A549 (cell line): ENCODE measurements around the gene ANO8. TPM values are rescaled to one million over a fixed set of nuclear protein-coding genes. Genes with fewer than 3 reads are reported as not detected.

Experiments used
- ATAC-seq, 2 experiments: fragments of 200-7000 bp in 1 of 2; fragments of >200 bp in 1 of 2; cut with Nextera tagmentation in 1 of 2; cut with Tn5 transposase in 1 of 2; 3 replicates each; pipeline versions ENCODE4 v1.8.0 to v1.9.1; 2018 to 2020; ENCODE audit warnings: mild to moderate bottlenecking in 1 of 2, moderate library complexity in 1 of 2
- CTCF ChIA-PET: fragments of 300-600 bp; sonication (Branson Sonifier 250); formaldehyde crosslinking; extraction: SDS; loops from one replicate; lab custom pipeline; 2021; ENCODE audit warnings: antibody characterized with exemption, inconsistent platforms; lab: Yijun Ruan, JAX
- POLR2A ChIA-PET: fragments of 350-600 bp; formaldehyde crosslinking; extraction: SDS; loops from one replicate; lab custom pipeline; 2021; ENCODE audit warnings: antibody characterized with exemption, inconsistent platforms; lab: Yijun Ruan, JAX
- DNase-seq, 2 experiments: peaks; one replicate each; pipeline versions ENCODE4 v3.0.0 to v3.0.0-alpha.2; 2011 to 2016; ENCODE audit warnings: low read depth in 1 of 2, low spot score in 1 of 2
- FAIRE-seq: peaks from 2 replicates; lab custom pipeline; 2011; peaks lifted over from hg19 to GRCh38; lab: Jason Lieb, UNC
- H3K27ac ChIP-seq, 2 experiments: fragments of >200 bp; sonication (Bioruptor Twin); formaldehyde crosslinking; 3 replicates each; pipeline ENCODE4 v1.5.1; 2016 to 2017
- H3K4me1 ChIP-seq: fragments of >200 bp; sonication (Bioruptor Twin); formaldehyde crosslinking; 3 replicates; pipeline ENCODE4 v1.6.1; 2016
- H3K4me2 ChIP-seq: fragments of >200 bp; sonication (Bioruptor Twin); formaldehyde crosslinking; 3 replicates; pipeline ENCODE4 v1.6.1; 2016
- H3K4me3 ChIP-seq: fragments of >200 bp; sonication (Bioruptor Twin); formaldehyde crosslinking; 3 replicates; pipeline ENCODE4 v1.5.1; 2016
- H3K9me3 ChIP-seq: fragments of >200 bp; sonication (Bioruptor Twin); formaldehyde crosslinking; 3 replicates; pipeline ENCODE4 v1.6.1; 2016
- CBX2 ChIP-seq: fragments of 200-600 bp; sonication (generic); IDR thresholded peaks from 2 replicates; pipeline ENCODE4 v1.6.1; 2016; ENCODE audit warnings: low read depth, mild to moderate bottlenecking, borderline replicate concordance
- CBX8 ChIP-seq: fragments of 200-600 bp; sonication (generic); IDR thresholded peaks from 2 replicates; pipeline ENCODE4 v1.6.1; 2016
- CEBPB ChIP-seq, 2 experiments: fragments of >200 bp in 1 of 2; sonication (Bioruptor Twin) in 1 of 2; formaldehyde crosslinking in 1 of 2; IDR thresholded peaks; 2 replicates each; pipeline ENCODE4 v1.6.1; 2012 to 2016
- CHD4 ChIP-seq: fragments of 200-600 bp; sonication (generic); IDR thresholded peaks from 2 replicates; pipeline ENCODE4 v1.6.1; 2016; ENCODE audit warnings: antibody characterized with exemption, mild to moderate bottlenecking, borderline replicate concordance
- EHMT2 ChIP-seq: fragments of 200-600 bp; sonication (generic); IDR thresholded peaks from 2 replicates; pipeline ENCODE4 v1.6.1; 2016; ENCODE audit warnings: antibody characterized with exemption, low read depth, mild to moderate bottlenecking, moderate library complexity
- EP300 ChIP-seq, 2 experiments: fragments of >200 bp; sonication (Bioruptor Twin); formaldehyde crosslinking; IDR thresholded peaks; 2 replicates in 1 of 2; 3 replicates in 1 of 2; pipeline ENCODE4 v1.6.1; 2016 to 2017
- FOSL2 ChIP-seq, 2 experiments: fragments of 450-650 bp in 1 of 2; fragments of >200 bp in 1 of 2; sonication (Bioruptor Twin) in 1 of 2; formaldehyde crosslinking; IDR thresholded peaks; 2 replicates each; pipeline versions ENCODE4 v1.5.0 to v1.6.1; 2016 to 2020; ENCODE audit warnings: mild to moderate bottlenecking in 1 of 2, moderate library complexity in 1 of 2
- HDAC2 ChIP-seq: fragments of 200-600 bp; sonication (generic); IDR thresholded peaks from 2 replicates; pipeline ENCODE4 v1.6.1; 2016
- HEYL ChIP-seq: fragments of 250-450 bp; sonication (Bioruptor Pico); IDR thresholded peaks from 2 replicates; pipeline ENCODE4 v1.8.0; 2021; ENCODE audit warnings: mild to moderate bottlenecking, moderate library complexity
- HOXA7 ChIP-seq: fragments of 250-450 bp; sonication (Bioruptor Pico); IDR thresholded peaks from 2 replicates; pipeline ENCODE4 v1.5.0; 2020; ENCODE audit warnings: mild to moderate bottlenecking, moderate library complexity
- HOXB13 ChIP-seq: fragments of 250-450 bp; sonication (Bioruptor Pico); IDR thresholded peaks from 2 replicates; pipeline ENCODE4 v1.5.0; 2020; ENCODE audit warnings: low read depth, mild to moderate bottlenecking, moderate library complexity
- HOXB5 ChIP-seq: fragments of 250-450 bp; sonication (Bioruptor Pico); IDR thresholded peaks from 2 replicates; pipeline ENCODE4 v1.5.0; 2020; ENCODE audit warnings: mild to moderate bottlenecking, moderate library complexity
- JUNB ChIP-seq: fragments of >200 bp; sonication (Bioruptor Twin); formaldehyde crosslinking; IDR thresholded peaks from 2 replicates; pipeline ENCODE4 v1.6.1; 2016
- NPAS2 ChIP-seq: fragments of 250-450 bp; sonication (Bioruptor Pico); IDR thresholded peaks from 2 replicates; pipeline ENCODE4 v1.8.0; 2022; ENCODE audit warnings: mild to moderate bottlenecking, moderate library complexity, borderline replicate concordance
- NR3C1 ChIP-seq: fragments of >200 bp; sonication (Bioruptor Twin); formaldehyde crosslinking; IDR thresholded peaks from 3 replicates; pipeline ENCODE4 v1.6.1; 2017
- POLR2A ChIP-seq: IDR thresholded peaks from 2 replicates; pipeline ENCODE4 v1.6.1; 2012; ENCODE audit warnings: mild to moderate bottlenecking, low read length
- RCOR1 ChIP-seq: fragments of 150-350 bp; IDR thresholded peaks from 2 replicates; pipeline ENCODE4 v1.6.1; 2014; ENCODE audit warnings: antibody characterized with exemption, low read length, low read depth
- RFX5 ChIP-seq: fragments of 450-650 bp; IDR thresholded peaks from 2 replicates; pipeline ENCODE4 v1.7.1; 2014; ENCODE audit warnings: antibody characterized with exemption, mild to moderate bottlenecking, moderate library complexity
- RNF2 ChIP-seq: fragments of 200-600 bp; sonication (generic); IDR thresholded peaks from 2 replicates; pipeline ENCODE4 v1.6.1; 2016; ENCODE audit warnings: low read depth, mild to moderate bottlenecking, antibody characterized with exemption, moderate library complexity, borderline replicate concordance
- SREBF2 ChIP-seq: fragments of 450-650 bp; IDR thresholded peaks from 2 replicates; pipeline ENCODE4 v1.6.1; 2014; ENCODE audit warnings: mild to moderate bottlenecking, moderate library complexity
- TFCP2L1 ChIP-seq: fragments of 250-450 bp; sonication (Bioruptor Pico); IDR thresholded peaks from 2 replicates; pipeline ENCODE4 v1.5.0; 2021; ENCODE audit warnings: mild to moderate bottlenecking
- TP53 ChIP-seq: fragments of 250-450 bp; sonication (Bioruptor Pico); IDR thresholded peaks from 2 replicates; pipeline ENCODE4 v1.5.0; 2021; ENCODE audit warnings: mild to moderate bottlenecking, moderate library complexity
- ZFP36 ChIP-seq: fragments of 450-650 bp; IDR thresholded peaks from 2 replicates; pipeline ENCODE4 v1.6.1; 2014; ENCODE audit warnings: borderline replicate concordance; ENCODE audit not compliant: partially characterized antibody
- ZSCAN20 ChIP-seq: fragments of 250-450 bp; sonication (Bioruptor Pico); IDR thresholded peaks from 2 replicates; pipeline ENCODE4 v1.8.0; 2022; ENCODE audit warnings: mild to moderate bottlenecking, moderate library complexity
- WGBS: methylation state at CpG from one replicate; pipeline ENCODE4 v1.1.6; 2017; ENCODE audit errors: missing lambda C conversion rate; 5-methylcytosine and 5-hydroxymethylcytosine counted together
- polyA plus RNA-seq, 4 experiments: library from polyadenylated mRNA; depleted of rRNA in 3 of 4; stranded (reverse); fragments of >200 nt; fragmentation: RNase III in 1 of 4; extraction: RNeasy Plus Mini Kit Qiagen cat#74134 plus additional on column Dnase treatment in 1 of 4; gene quantifications; 2 replicates in 3 of 4; 3 replicates in 1 of 4; pipeline ENCODE4 v1.2.3, GENCODE V29; 2011 to 2017
- TF ChIP-seq, protein P1 (sequence below): fragments of >200 bp; sonication (Bioruptor Twin); formaldehyde crosslinking; IDR thresholded peaks from 2 replicates; pipeline ENCODE4 v1.6.1; 2016
- TF ChIP-seq, protein P2 (sequence below): fragments of 450-650 bp; IDR thresholded peaks from 2 replicates; pipeline ENCODE4 v1.6.1; 2014; ENCODE audit warnings: antibody characterized with exemption
- TF ChIP-seq, protein P3 (sequence below): IDR thresholded peaks from 2 replicates; pipeline ENCODE4 v1.6.1; 2012
- TF ChIP-seq, protein P4 (sequence below): fragments of 250-450 bp; sonication (Bioruptor Pico); IDR thresholded peaks from 2 replicates; pipeline ENCODE4 v1.5.0; 2020; ENCODE audit warnings: low read depth, mild to moderate bottlenecking, moderate library complexity
- TF ChIP-seq, protein P5 (sequence below): IDR thresholded peaks from 2 replicates; pipeline ENCODE4 v1.6.1; 2012; ENCODE audit warnings: low read depth, borderline replicate concordance

The ANO8 gene
- polyA plus RNA-seq, 2 of the 4 experiments (the other 2 are of a cell fraction) = 2.2 to 5.5 TPM

- CTCF ChIA-PET = interaction anchor here (0.6 to 1.7 kb wide), 3 partner anchors 9 to 114 kb away, joined by 3 to 14 read pairs (median 4); no protein-coding TSS in a partner anchor
- TF ChIP-seq ZFP36 (no peak), RCOR1 (no peak), TP53 (no peak), CBX2 (no peak), HDAC2 (no peak), HEYL (no peak), HOXB13 (no peak), FOSL2 (IDR thresholded peaks at IDR 0.05) (no peak), FOSL2 (CRISPR knock-in tag; IDR thresholded peaks at IDR 0.05) (no peak), ZSCAN20 (CRISPR knock-in tag) (no peak), HOXB5 (no peak), EHMT2 (no peak), CEBPB (IDR thresholded peaks at IDR 0.05) (no peak)
- TF ChIP-seq, protein P1, sequence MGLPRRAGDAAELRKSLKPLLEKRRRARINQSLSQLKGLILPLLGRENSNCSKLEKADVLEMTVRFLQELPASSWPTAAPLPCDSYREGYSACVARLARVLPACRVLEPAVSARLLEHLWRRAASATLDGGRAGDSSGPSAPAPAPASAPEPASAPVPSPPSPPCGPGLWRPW = no peak
- TF ChIP-seq, all 56 proteins: peak for 0
- WGBS = 79% methylated on average over 5 of the region's 5 CpGs
- H3K4me3 ChIP-seq = no peak overlapping the region
- H3K4me2 ChIP-seq = no peak overlapping the region
- no peak overlapping the region for H3K27ac ChIP-seq
- no peaks in the 10 kb centered on the region for H3K9me3 ChIP-seq
- FAIRE-seq (no peak), DNase-seq (no peak), ATAC-seq (no peak)
- H3K4me1 ChIP-seq = no peaks in the 10 kb centered on the region
- POLR2A ChIA-PET = no interaction called here
These were observed 45.9 kb upstream of the ANO8 start for GRCh38 chr19:17380426-17381138.

- ChIA-PET POLR2A (no interaction called here), CTCF (no interaction called here)
- FAIRE-seq (no peak), ATAC-seq (no peak), DNase-seq (no peak)
- Histone ChIP-seq H3K4me3 (no peak overlapping the region), H3K27ac (no peak overlapping the region), H3K4me1 (no peaks in the 10 kb centered on the region), H3K4me2 (no peak overlapping the region), H3K9me3 (no peaks in the 10 kb centered on the region)
- WGBS = 75% methylated on average over 6 of the region's 14 CpGs
- TF ChIP-seq, protein P2, sequence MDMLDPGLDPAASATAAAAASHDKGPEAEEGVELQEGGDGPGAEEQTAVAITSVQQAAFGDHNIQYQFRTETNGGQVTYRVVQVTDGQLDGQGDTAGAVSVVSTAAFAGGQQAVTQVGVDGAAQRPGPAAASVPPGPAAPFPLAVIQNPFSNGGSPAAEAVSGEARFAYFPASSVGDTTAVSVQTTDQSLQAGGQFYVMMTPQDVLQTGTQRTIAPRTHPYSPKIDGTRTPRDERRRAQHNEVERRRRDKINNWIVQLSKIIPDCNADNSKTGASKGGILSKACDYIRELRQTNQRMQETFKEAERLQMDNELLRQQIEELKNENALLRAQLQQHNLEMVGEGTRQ = no peak
- TF ChIP-seq, protein P1 = no peak
- TF ChIP-seq RNF2 = no peak
- TF ChIP-seq TFCP2L1 (CRISPR knock-in tag) = no peak
- no peak for TF ChIP-seq HOXB13
- no peak for TF ChIP-seq CBX2
- no peak for TF ChIP-seq JUNB
- no peak for TF ChIP-seq NR3C1
- no peak for TF ChIP-seq CEBPB (IDR thresholded peaks at IDR 0.05)
- TF ChIP-seq HDAC2 = no peak
- TF ChIP-seq HOXA7 (CRISPR knock-in tag) = no peak
- no peak for TF ChIP-seq NPAS2 (CRISPR knock-in tag)
- no peak for TF ChIP-seq EP300 (IDR thresholded peaks at IDR 0.05)
- TF ChIP-seq CHD4 = no peak
- no peak for TF ChIP-seq POLR2A
- TF ChIP-seq SREBF2 = no peak
- TF ChIP-seq RFX5 = no peak
- no peak for TF ChIP-seq CBX8
These were observed 44.6 kb upstream of the ANO8 start for GRCh38 chr19:17379221-17379631.

GRCh38 chr19:17378271-17378670, 43.6 kb upstream of the ANO8 start:
- Histone ChIP-seq H3K4me3 (no peak overlapping the region), H3K27ac (no peak overlapping the region), H3K4me1 (no peaks in the 10 kb centered on the region), H3K9me3 (no peaks in the 10 kb centered on the region), H3K4me2 (no peak overlapping the region)
- no peak for ATAC-seq
- WGBS = 71% methylated on average over 5 of the region's 13 CpGs
- ChIA-PET CTCF (no interaction called here), POLR2A (no interaction called here)
- no peak for FAIRE-seq
- DNase-seq = no peak
- TF ChIP-seq, protein P3, sequence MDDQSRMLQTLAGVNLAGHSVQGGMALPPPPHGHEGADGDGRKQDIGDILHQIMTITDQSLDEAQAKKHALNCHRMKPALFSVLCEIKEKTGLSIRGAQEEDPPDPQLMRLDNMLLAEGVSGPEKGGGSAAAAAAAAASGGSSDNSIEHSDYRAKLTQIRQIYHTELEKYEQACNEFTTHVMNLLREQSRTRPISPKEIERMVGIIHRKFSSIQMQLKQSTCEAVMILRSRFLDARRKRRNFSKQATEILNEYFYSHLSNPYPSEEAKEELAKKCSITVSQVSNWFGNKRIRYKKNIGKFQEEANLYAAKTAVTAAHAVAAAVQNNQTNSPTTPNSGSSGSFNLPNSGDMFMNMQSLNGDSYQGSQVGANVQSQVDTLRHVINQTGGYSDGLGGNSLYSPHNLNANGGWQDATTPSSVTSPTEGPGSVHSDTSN = no peak
- TF ChIP-seq RFX5 (no peak), TFCP2L1 (CRISPR knock-in tag) (no peak), HEYL (no peak), CHD4 (no peak)
- TF ChIP-seq, protein P4, sequence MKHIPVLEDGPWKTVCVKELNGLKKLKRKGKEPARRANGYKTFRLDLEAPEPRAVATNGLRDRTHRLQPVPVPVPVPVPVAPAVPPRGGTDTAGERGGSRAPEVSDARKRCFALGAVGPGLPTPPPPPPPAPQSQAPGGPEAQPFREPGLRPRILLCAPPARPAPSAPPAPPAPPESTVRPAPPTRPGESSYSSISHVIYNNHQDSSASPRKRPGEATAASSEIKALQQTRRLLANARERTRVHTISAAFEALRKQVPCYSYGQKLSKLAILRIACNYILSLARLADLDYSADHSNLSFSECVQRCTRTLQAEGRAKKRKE (CRISPR knock-in tag) = no peak
- TF ChIP-seq, protein P5, sequence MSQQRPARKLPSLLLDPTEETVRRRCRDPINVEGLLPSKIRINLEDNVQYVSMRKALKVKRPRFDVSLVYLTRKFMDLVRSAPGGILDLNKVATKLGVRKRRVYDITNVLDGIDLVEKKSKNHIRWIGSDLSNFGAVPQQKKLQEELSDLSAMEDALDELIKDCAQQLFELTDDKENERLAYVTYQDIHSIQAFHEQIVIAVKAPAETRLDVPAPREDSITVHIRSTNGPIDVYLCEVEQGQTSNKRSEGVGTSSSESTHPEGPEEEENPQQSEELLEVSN = no peak
